ENCODE results near the gene RAB11FIP3.

The RAB11FIP3 gene

DNA sequence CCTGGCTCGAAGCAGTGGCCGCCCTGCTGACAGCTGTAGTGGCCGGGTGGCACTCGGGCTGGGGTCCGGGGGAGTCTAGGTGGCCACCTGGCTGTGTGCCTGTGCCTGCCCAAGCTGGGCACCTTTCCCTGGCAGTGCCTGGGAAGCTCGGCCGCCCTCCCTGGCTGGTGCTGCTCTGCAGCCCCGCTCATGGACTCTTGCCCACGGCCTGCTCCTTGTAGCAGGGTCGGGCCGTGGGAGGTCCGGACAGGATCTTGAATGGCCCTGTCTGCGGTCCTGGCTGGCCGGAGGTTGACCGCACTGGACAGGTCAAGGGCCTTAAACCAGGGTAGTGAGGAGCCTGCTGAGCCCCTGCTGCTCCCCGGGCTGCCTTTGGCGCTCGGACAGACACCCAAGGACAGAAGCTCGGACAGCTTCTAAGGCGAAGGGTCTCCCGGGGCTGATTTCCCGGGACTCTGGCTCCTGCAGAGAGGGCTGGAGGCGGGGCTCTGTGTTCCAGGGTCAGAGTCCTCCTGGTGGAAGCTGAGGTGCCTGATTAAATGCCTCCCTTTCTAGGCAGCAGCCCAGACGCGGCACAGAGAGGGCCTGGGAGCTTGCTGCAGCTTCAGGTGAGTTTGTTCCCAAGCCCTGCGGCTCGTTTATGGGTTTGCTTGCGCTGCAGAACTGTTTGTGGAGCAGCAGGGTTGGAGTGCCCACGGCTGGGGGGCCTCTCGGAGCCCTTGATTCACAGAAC, 108.1 kb downstream of the RAB11FIP3 start:
- DNase-seq (ENCODE audit: low spot score) = no peak

DNA sequence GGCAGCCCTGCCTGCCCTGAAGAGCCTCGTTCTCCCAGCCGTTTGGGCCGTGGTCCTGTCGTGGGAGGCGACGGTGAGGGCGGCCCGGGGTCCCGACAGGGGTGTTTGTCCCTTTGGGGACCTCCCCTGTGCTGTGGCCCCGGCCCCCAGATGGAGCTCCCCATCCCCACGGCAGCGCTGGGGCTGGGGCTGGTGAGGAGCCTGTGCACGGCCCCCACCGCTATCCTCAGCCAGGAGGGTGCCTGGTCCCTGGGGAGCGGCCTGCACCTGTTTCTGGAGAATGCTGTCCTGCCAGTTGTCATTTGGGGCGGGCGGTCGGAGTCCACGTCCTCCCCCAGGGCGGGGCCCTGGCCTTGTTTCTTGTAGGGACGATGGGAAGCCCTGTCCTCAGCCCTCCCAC, 108.7 kb downstream of the RAB11FIP3 start:
- DNase-seq (ENCODE audit: low spot score) = no peak

DNA sequence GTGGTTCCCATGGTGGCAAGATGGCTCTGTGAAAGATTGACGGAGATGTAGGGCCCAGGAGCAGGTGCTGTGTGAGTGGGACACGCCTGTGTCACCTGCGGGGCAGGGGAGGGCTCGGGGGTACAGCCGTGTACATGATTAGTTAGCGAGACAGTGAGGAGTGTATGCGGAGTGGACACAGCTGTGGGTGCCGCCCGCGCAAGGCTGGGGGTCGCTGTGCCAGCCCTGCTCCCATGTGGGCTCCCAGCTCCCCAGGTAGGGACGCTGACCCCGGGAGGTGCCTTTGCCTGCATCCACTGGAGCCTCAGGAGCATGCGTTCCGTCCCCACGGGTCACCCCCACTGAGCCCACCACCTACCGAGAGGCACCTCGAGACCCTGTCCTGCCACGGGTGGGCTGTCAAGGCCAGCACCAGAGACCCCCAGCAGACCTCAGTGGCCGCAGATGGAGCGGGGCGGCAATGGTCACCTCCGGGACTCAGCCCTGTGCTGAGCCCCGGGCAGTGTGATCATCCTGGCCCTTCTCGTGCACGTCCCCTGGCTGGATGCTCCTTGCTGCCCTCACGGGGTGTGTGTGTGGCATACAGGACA, 109.5 kb downstream of the RAB11FIP3 start:
- no peak for DNase-seq (ENCODE audit: low spot score)

- DNase-seq (ENCODE audit: low spot score) = peak; percentile 60
Observed at GRCh38 chr16:535446-536405, 110.3 kb downstream of the RAB11FIP3 start.

- no peak for DNase-seq (ENCODE audit: low spot score)
Observed at GRCh38 chr16:536746-537145, 111.3 kb downstream of the RAB11FIP3 start.

- DNase-seq (ENCODE audit: low spot score) = peak; percentile 74
Observed at GRCh38 chr16:537415-538335, 112.2 kb downstream of the RAB11FIP3 start.

- DNase-seq (ENCODE audit: low spot score) = no peak
Observed at GRCh38 chr16:539901-540530, 114.6 kb downstream of the RAB11FIP3 start.

DNA sequence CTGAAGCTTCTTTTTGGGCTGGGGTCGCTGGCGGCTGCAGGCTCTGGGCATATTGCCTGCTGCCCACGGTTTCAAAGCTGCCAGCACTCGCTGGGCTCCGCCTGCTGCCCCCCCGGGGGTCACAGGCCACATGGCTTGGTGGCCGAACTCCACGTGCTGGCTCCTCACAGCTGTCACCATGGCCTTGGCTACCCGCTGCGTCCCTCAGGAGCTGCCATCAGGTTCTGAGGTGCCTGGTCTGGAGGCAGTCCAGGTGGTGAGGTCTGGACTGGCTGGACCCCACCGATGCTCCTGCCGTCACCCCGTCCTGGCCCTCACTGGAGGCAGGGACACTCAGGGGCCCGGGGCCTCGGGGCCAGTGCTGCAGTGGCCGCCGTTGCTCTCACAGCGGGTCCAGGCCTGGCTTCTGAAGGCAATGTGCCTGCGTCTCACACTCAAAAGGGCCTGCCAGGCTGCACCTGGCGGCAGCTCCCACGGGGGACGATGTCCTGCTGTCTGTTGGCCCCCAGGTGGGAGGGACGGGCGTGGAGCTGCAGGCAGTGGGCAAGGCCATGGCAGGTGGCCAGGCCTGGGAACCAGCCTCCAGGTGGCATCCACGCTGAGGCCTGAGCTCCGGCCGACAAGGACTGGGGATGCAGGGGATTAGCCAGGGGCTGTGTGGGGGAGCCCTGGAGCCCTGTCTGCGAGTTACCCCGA, 115.3 kb downstream of the RAB11FIP3 start:
- no peak for DNase-seq (ENCODE audit: low spot score)

DNA sequence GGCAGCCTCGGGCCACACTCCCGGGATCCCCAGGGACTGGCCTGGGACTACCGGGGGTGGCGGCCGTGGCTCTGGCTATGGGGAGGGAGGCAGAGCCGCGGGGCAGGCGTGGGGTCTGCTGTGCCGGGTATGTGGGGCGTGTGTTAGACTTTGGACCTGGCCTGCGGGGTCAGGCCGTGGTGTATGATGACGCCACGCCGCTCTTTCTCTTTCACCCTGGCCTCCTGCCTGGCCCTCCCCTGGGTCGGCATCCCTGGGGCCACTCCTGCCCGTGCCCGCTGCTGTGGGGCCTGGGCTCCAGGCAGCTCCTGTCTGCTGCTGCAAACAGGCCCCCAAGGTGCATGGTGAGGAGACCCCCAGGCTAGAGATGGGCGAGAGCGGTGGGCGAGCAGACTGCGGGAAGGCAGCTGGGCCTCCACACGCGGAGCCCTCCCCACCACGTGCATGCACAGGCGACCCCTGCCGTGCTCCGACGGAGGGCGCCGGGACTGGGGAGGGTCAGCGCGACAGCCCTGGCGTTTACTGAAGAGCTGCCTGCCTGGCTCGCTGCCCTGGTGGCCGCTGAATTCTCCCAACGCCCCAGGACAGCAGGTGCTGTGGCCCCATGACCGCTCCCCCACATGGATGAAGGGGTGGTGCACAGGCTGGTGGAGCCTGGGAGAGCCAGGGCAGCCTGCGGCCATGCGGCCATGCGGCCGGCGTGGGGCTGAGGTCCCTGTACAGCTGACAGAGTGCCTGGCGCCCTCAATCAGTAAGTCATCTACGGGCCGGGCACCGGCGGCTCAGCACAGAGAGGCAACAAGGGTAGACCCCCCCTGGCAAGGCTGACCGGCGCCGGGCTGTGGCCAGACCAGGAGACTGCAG, 118.1 kb downstream of the RAB11FIP3 start:
- no peak for DNase-seq (ENCODE audit: low spot score)

DNA sequence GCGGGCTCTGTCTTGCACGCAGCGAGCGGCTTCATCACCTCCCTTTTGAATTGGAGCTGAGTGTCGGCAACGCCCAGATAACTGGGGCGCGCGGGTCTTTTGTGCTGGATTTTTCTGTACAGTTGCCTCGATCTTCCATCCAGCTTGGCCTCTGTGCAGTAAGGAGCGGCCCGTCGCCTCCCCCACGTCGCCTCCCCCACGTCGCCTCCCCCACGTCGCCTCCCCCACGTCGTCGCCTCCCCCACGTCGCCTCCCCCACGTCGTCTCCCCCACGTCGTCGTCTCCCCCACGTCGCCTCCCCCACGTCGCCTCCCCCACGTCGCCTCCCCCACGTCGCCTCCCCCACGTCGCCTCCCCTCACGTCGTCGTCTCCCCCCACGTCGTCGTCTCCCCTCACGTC, 119.1 kb downstream of the RAB11FIP3 start:
- DNase-seq (ENCODE audit: low spot score) = no peak

GRCh38 chr16:546909-547770, 121.7 kb downstream of the RAB11FIP3 start:
- peak; percentile 85 for DNase-seq (ENCODE audit: low spot score)

DNA sequence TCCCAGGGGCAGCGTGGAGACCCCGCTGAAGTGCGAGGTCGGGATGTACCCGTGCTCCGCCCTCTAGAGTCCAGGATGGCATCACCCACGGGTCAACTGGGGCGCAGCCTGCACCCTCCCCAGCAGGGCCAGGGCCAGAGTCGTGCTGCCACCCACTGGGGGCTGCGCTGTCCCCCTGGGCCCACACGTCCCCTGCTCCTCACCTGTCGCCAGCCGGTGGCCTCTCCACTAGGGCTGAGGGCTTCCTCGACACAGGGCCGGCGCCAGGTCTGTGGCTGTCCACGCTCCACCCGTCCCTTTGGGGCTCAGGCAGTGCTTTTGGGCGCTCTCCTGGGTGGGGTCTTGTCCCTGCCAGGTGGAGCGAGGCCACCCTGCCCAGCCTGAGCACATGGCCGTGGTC, 123.1 kb downstream of the RAB11FIP3 start:
- no peak for DNase-seq (ENCODE audit: low spot score)

DNA sequence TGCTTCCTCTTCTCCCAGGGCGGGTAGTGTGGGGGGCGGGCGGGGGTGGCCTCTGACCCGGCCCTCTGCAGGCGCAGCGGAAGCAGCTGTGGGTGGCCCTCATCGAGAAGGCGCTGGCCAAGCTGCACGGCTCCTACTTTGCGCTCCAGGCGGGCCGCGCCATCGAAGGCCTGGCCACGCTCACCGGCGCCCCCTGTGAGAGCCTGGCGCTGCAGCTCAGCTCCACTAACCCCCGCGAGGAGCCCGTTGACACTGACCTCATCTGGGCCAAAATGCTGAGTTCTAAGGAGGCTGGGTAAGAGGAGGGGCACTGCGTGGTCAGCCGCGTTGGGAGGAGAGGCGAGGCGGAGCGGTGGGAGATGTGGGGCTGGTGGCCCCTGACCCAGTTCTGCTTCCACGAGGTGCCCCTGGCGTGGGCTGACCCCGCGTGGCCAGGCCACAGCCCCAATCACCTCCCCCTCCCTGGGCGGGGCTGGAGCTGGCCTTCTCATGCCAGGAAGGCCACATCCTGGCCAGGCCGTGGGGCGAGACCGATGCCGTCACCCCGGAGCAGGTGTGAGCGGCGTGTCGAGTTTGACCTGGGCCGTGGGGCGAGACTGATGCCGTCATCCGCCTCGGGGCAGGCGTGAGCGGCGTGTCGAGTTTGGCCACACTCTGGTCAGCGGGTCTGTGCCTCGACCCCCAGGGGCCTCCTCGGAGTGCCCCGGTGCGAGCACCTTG, 124.3 kb downstream of the RAB11FIP3 start:
- DNase-seq (ENCODE audit: low spot score) = peak; percentile 82

DNA sequence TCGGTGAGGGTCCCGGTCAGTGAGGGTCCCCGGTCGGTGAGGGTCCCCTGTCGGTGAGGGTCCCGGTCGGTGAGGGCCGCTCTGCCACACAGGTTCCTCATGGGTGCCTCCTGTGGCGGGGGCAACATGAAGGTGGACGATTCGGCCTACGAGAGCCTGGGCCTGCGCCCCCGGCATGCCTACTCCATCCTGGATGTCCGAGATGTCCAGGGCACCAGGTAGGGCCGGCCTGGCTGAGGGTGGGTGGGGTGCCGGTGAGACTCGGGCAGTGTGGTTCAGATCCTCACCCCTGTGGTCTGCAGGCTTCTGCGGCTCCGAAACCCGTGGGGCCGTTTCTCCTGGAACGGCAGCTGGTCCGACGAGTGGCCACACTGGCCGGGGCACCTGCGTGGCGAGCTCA, 125.8 kb downstream of the RAB11FIP3 start:
- no peak for DNase-seq (ENCODE audit: low spot score)

DNA sequence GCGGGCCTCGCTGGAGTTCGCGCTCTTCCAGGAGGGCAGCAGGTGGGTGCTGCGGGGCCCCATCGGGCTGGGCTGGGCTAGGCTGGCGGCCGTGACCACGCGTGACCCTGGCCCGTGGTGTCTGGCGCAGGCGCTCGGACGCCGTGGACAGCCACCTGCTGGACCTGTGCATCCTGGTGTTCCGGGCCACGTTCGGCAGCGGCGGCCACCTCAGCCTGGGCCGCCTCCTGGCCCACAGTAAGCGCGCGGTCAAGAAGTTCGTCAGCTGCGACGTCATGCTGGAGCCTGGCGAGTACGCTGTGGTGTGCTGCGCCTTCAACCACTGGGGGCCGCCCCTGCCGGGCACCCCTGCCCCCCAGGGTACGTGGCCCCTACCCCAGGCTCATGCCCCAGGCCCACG, 126.7 kb downstream of the RAB11FIP3 start:
- no peak for DNase-seq (ENCODE audit: low spot score)

GRCh38 chr16:553601-554296, 128.3 kb downstream of the RAB11FIP3 start:
- no peak for DNase-seq (ENCODE audit: low spot score)

GRCh38 chr16:554297-554621, 128.8 kb downstream of the RAB11FIP3 start:
- no peak for DNase-seq (ENCODE audit: low spot score)

Data from iPS-NIHi11 (cell line).